Measurements from ENCODE around the gene CLEC17A. TPM values are rescaled to one million over a fixed set of nuclear protein-coding genes. Genes with fewer than 3 reads are reported as not detected.

CLEC17A gene
- total RNA-seq, 2 donors from 2014 or later: 0.12 to 0.32 TPM

- Histone ChIP-seq H3K9me3 (no peaks in the 10 kb centered on the region), H3K36me3 (no peaks in the 10 kb centered on the region), H3K4me1 (no peaks in the 10 kb centered on the region), H3K9ac (ENCODE audit: low read depth in 2 of 2, low read length in 2 of 2) (no peak overlapping the region), H3K4me3 (no peak overlapping the region), H3K27me3 (no peaks in the 10 kb centered on the region), H3K27ac (no peak overlapping the region)
- TF ChIP-seq CTCF (IDR thresholded peaks at IDR 0.05): no peak
- DNase-seq: no peak
- intact Hi-C loops (cut with DNase I): no loop called here
Measured at GRCh38 chr19:14542711-14543328, 40.1 kb upstream of the CLEC17A start.

- H3K36me3 ChIP-seq: no peaks in the 10 kb centered on the region
- no peak overlapping the region for H3K27ac ChIP-seq
- H3K4me1 ChIP-seq: no peaks in the 10 kb centered on the region
Measured at GRCh38 chr19:14544047-14544446, 38.8 kb upstream of the CLEC17A start.

GRCh38 chr19:14544977-14545715 lies 37.7 kb upstream of the CLEC17A start:
- Histone ChIP-seq H3K27ac (no peak overlapping the region), H3K36me3 (no peaks in the 10 kb centered on the region), H3K9ac (ENCODE audit: low read depth in 2 of 2, low read length in 2 of 2) (peak overlapping the region in 1 of 2 donors; percentile 5), H3K27me3 (no peaks in the 10 kb centered on the region), H3K9me3 (no peaks in the 10 kb centered on the region), H3K4me1 (no peaks in the 10 kb centered on the region), H3K4me3 (no peak overlapping the region)
- no peak for TF ChIP-seq CTCF (IDR thresholded peaks at IDR 0.05)
- intact Hi-C loops (cut with DNase I): no loop called here
- DNase-seq: no peak

More at GRCh38 chr19:14544047-14544446, 38.8 kb upstream of the CLEC17A start:
- DNase-seq: no peak
- no peaks in the 10 kb centered on the region for H3K27me3 ChIP-seq
- no peak overlapping the region for H3K9ac ChIP-seq (ENCODE audit: low read depth in 2 of 2, low read length in 2 of 2)
- TF ChIP-seq CTCF (IDR thresholded peaks at IDR 0.05): no peak
- H3K9me3 ChIP-seq: no peaks in the 10 kb centered on the region
- intact Hi-C loops (cut with DNase I): no loop called here
- H3K4me3 ChIP-seq: no peak overlapping the region

GRCh38 chr19:14545716-14546082 lies 37.2 kb upstream of the CLEC17A start:
- Histone ChIP-seq H3K4me3 (no peak overlapping the region), H3K36me3 (no peaks in the 10 kb centered on the region), H3K27ac (no peak overlapping the region), H3K9me3 (no peaks in the 10 kb centered on the region), H3K9ac (ENCODE audit: low read depth in 2 of 2, low read length in 2 of 2) (peak overlapping the region in 1 of 2 donors; percentile 5), H3K27me3 (no peaks in the 10 kb centered on the region), H3K4me1 (peaks cover 4% of the 10 kb centered on the region)
- no peak for DNase-seq
- intact Hi-C loops (cut with DNase I): no loop called here
- TF ChIP-seq CTCF (IDR thresholded peaks at IDR 0.05): no peak

GRCh38 chr19:14550201-14550754 lies 32.6 kb upstream of the CLEC17A start:
- Histone ChIP-seq H3K4me1 (peaks cover 9% of the 10 kb centered on the region), H3K9me3 (no peaks in the 10 kb centered on the region), H3K4me3 (no peak overlapping the region), H3K27me3 (no peaks in the 10 kb centered on the region), H3K9ac (ENCODE audit: low read depth in 2 of 2, low read length in 2 of 2) (peak overlapping the region in 1 of 2 donors; percentile 13), H3K36me3 (no peaks in the 10 kb centered on the region), H3K27ac (peak overlapping the region; percentile 60)
- no peak for TF ChIP-seq CTCF (IDR thresholded peaks at IDR 0.05)
- intact Hi-C loops (cut with DNase I): no loop called here
- DNase-seq: peak; percentile 88

All from colonic mucosa (tissue), 4 donors.